ENCODE data around the gene DOK6. TPM values are rescaled to one million over a fixed set of nuclear protein-coding genes. Genes with fewer than 3 reads are reported as not detected.

Gene DOK6
- total RNA-seq, 1 donor: 2.1 TPM

GRCh38 chr18:69367104-69367503 is 33.6 kb upstream of the DOK6 start:
- no peak for DNase-seq (ENCODE audit: low read depth)
- H3K4me3 ChIP-seq (ENCODE audit: low read depth, low read length): no peak overlapping the region
- no peak for TF ChIP-seq CTCF (IDR thresholded peaks at IDR 0.05; ENCODE audit: insufficient read depth, low read length)

- DNase-seq (ENCODE audit: low read depth): no peak
- no peak overlapping the region for H3K4me3 ChIP-seq (ENCODE audit: low read depth, low read length)
- no peak for TF ChIP-seq CTCF (IDR thresholded peaks at IDR 0.05; ENCODE audit: insufficient read depth, low read length)
These were observed 29.0 kb upstream of the DOK6 start for GRCh38 chr18:69371729-69372128.

- no peak for DNase-seq (ENCODE audit: low read depth)
- no peak overlapping the region for H3K4me3 ChIP-seq (ENCODE audit: low read depth, low read length)
- TF ChIP-seq CTCF (IDR thresholded peaks at IDR 0.05; ENCODE audit: insufficient read depth, low read length): no peak
These were observed 20.4 kb upstream of the DOK6 start for GRCh38 chr18:69380324-69380723.

GRCh38 chr18:69383186-69383585 is 17.5 kb upstream of the DOK6 start:
- TF ChIP-seq CTCF (IDR thresholded peaks at IDR 0.05; ENCODE audit: insufficient read depth, low read length): no peak
- peak; percentile 4 for DNase-seq (ENCODE audit: low read depth)
- no peak overlapping the region for H3K4me3 ChIP-seq (ENCODE audit: low read depth, low read length)

GRCh38 chr18:69387186-69387585 is 13.5 kb upstream of the DOK6 start:
- no peak for DNase-seq (ENCODE audit: low read depth)
- H3K4me3 ChIP-seq (ENCODE audit: low read depth, low read length): no peak overlapping the region
- no peak for TF ChIP-seq CTCF (IDR thresholded peaks at IDR 0.05; ENCODE audit: insufficient read depth, low read length)

- no peak for DNase-seq (ENCODE audit: low read depth)
- TF ChIP-seq CTCF (IDR thresholded peaks at IDR 0.05; ENCODE audit: insufficient read depth, low read length): no peak
These were observed 12.5 kb upstream of the DOK6 start for GRCh38 chr18:69388222-69388621.

GRCh38 chr18:69397096-69397495 is 3.6 kb upstream of the DOK6 start:
- no peak for TF ChIP-seq CTCF (IDR thresholded peaks at IDR 0.05; ENCODE audit: insufficient read depth, low read length)
- DNase-seq (ENCODE audit: low read depth): no peak
- H3K4me3 ChIP-seq (ENCODE audit: low read depth, low read length): no peak overlapping the region

More at GRCh38 chr18:69388222-69388621, 12.5 kb upstream of the DOK6 start:
- no peak overlapping the region for H3K4me3 ChIP-seq (ENCODE audit: low read depth, low read length)

Data from fibroblast of the aortic adventitia (primary cell).